ENCODE data around the gene ORMDL2.
"Not testable (repeated sequence)": the region's sequence is repeated elsewhere in the genome, so short reads cannot be mapped to it uniquely, and the experiment has no call there.

ORMDL2 gene

GRCh38 chr12:55829967-55830600 is 12.2 kb downstream of the ORMDL2 start:
- peak; percentile 53 for DNase-seq

GRCh38 chr12:55830601-55831446 is 13.0 kb downstream of the ORMDL2 start:
- peak; percentile 53 for DNase-seq

GRCh38 chr12:55831447-55831815 is 13.6 kb downstream of the ORMDL2 start:
- DNase-seq, result no peak

- no peak for DNase-seq
Measured at GRCh38 chr12:55833056-55833455, 15.2 kb downstream of the ORMDL2 start.

GRCh38 chr12:55834400-55834799 is 16.6 kb downstream of the ORMDL2 start:
- not testable (repeated sequence) for DNase-seq

- no peak for DNase-seq
Measured at GRCh38 chr12:55838361-55838760, 20.5 kb downstream of the ORMDL2 start.

- no peak for DNase-seq
Measured at GRCh38 chr12:55839345-55840140, 21.7 kb downstream of the ORMDL2 start.

GRCh38 chr12:55840581-55841351 is 22.9 kb downstream of the ORMDL2 start:
- no peak for DNase-seq

- DNase-seq, result no peak
Measured at GRCh38 chr12:55842681-55843429, 25.0 kb downstream of the ORMDL2 start, which contains the start of gene MMP19. TSS of gene MMP19 (minus strand) at chr12:55842936. CDS start at chr12:55842830, 106 bp downstream.

GRCh38 chr12:55843431-55843830 is 25.6 kb downstream of the ORMDL2 start:
- no peak for DNase-seq

GRCh38 chr12:55844961-55845360 is 27.1 kb downstream of the ORMDL2 start:
- DNase-seq, result no peak

- no peak for DNase-seq
Measured at GRCh38 chr12:55845361-55845760, 27.5 kb downstream of the ORMDL2 start.

- DNase-seq, result no peak
Measured at GRCh38 chr12:55845785-55846496, 28.1 kb downstream of the ORMDL2 start.

GRCh38 chr12:55847033-55847432 is 29.2 kb downstream of the ORMDL2 start:
- no peak for DNase-seq

GRCh38 chr12:55847603-55848291 is 29.9 kb downstream of the ORMDL2 start:
- DNase-seq, result no peak

GRCh38 chr12:55849616-55850343 is 31.9 kb downstream of the ORMDL2 start:
- no peak for DNase-seq

- DNase-seq, result no peak
Measured at GRCh38 chr12:55850401-55850800, 32.6 kb downstream of the ORMDL2 start.

GRCh38 chr12:55850893-55851292 is 33.1 kb downstream of the ORMDL2 start:
- no peak for DNase-seq

- DNase-seq, result no peak
Measured at GRCh38 chr12:55852740-55853139, 34.9 kb downstream of the ORMDL2 start.

- DNase-seq, result no peak
Measured at GRCh38 chr12:55861396-55861795, 43.6 kb downstream of the ORMDL2 start.

All from NCI-H2171 (cell line).